Measurements from ENCODE around the gene CHRDL1.
"Not testable (repeated sequence)": the region's sequence is repeated elsewhere in the genome, so short reads cannot be mapped to it uniquely, and the experiment has no call there.

The CHRDL1 gene

GRCh38 chrX:110795645-110796406 lies at the start of gene CHRDL1:
TSS of gene CHRDL1 (minus strand) at chrX:110795817. CDS start at chrX:110792181, 3,636 bp downstream.
- no peak for DNase-seq (ENCODE audit: extremely low spot score)
- ChIA-PET POLR2A (no interaction called here), CTCF (no interaction called here)
- TF ChIP-seq CTCF (IDR thresholded peaks at IDR 0.05; ENCODE audit: control extremely low read depth, extremely low read depth, low read depth, missing control alignments): no peak

GRCh38 chrX:110836982-110837381 lies 41.4 kb upstream of the CHRDL1 start:
- TF ChIP-seq CTCF (IDR thresholded peaks at IDR 0.05; ENCODE audit: control extremely low read depth, extremely low read depth, low read depth, missing control alignments): no peak
- ChIA-PET POLR2A (no interaction called here), CTCF (interaction anchor here (3.3 kb wide), 1 partner anchor 10 kb away, joined by 9 read pairs; no protein-coding TSS in a partner anchor)
- no peak for DNase-seq (ENCODE audit: extremely low spot score)

- no peak for TF ChIP-seq CTCF (IDR thresholded peaks at IDR 0.05; ENCODE audit: control extremely low read depth, extremely low read depth, low read depth, missing control alignments)
- POLR2A ChIA-PET: no interaction called here
- no peak for DNase-seq (ENCODE audit: extremely low spot score)
- CTCF ChIA-PET: interaction anchor here (3.3 kb wide), 1 partner anchor 11 kb away, joined by 9 read pairs; no protein-coding TSS in a partner anchor
These were observed 40.8 kb upstream of the CHRDL1 start for GRCh38 chrX:110836451-110836850.

GRCh38 chrX:110836001-110836400 lies 40.4 kb upstream of the CHRDL1 start:
- CTCF ChIA-PET: interaction anchor here (3.3 kb wide), 1 partner anchor 11 kb away, joined by 9 read pairs; no protein-coding TSS in a partner anchor

GRCh38 chrX:110825972-110826371 lies 30.4 kb upstream of the CHRDL1 start:
- CTCF ChIA-PET: no interaction called here
- TF ChIP-seq CTCF (IDR thresholded peaks at IDR 0.05; ENCODE audit: control extremely low read depth, extremely low read depth, low read depth, missing control alignments): no peak
- POLR2A ChIA-PET: no interaction called here

More at GRCh38 chrX:110836001-110836400, 40.4 kb upstream of the CHRDL1 start:
- no peak for DNase-seq (ENCODE audit: extremely low spot score)
- no peak for TF ChIP-seq CTCF (IDR thresholded peaks at IDR 0.05; ENCODE audit: control extremely low read depth, extremely low read depth, low read depth, missing control alignments)
- POLR2A ChIA-PET: no interaction called here

GRCh38 chrX:110816543-110816942 lies 20.9 kb upstream of the CHRDL1 start:
- CTCF ChIA-PET; DNase-seq (ENCODE audit: extremely low spot score); POLR2A ChIA-PET: not testable (repeated sequence)

More at GRCh38 chrX:110825972-110826371, 30.4 kb upstream of the CHRDL1 start:
- DNase-seq (ENCODE audit: extremely low spot score): no peak

- DNase-seq (ENCODE audit: extremely low spot score): no peak
- ChIA-PET CTCF (no interaction called here), POLR2A (no interaction called here)
- no peak for TF ChIP-seq CTCF (IDR thresholded peaks at IDR 0.05; ENCODE audit: control extremely low read depth, extremely low read depth, low read depth, missing control alignments)
These were observed 10.5 kb upstream of the CHRDL1 start for GRCh38 chrX:110806145-110806544.

All from GM10248 (cell line).